ENCODE results near the gene PTPN1.

Gene PTPN1

GRCh38 chr20:50555662-50556061, 45.5 kb downstream of the PTPN1 start:
- H4K8ac ChIP-seq (ENCODE audit: low read depth, low read length), result no peak overlapping the region
- no CpG with 5 or more reads among the region's 5 CpGs for WGBS, 2 donors (ENCODE audit: extremely low coverage in 2 of 2, insufficient read length in 2 of 2, insufficient replicate concordance in 1 of 2)
- no peak overlapping the region for H3K4ac ChIP-seq (ENCODE audit: low read length)
- no peak overlapping the region for H3K27ac ChIP-seq (replicated peaks; ENCODE audit: low read length)
- H2BK120ac ChIP-seq (ENCODE audit: low read depth, low read length), result no peak overlapping the region
- DNase-seq (ENCODE audit: low spot score), result no peak
- H3K18ac ChIP-seq (ENCODE audit: low read length), result no peak overlapping the region
- peaks cover 0 to under 1% of the 10 kb centered on the region in 2 donors for H3K4me1 ChIP-seq (ENCODE audit: control insufficient read depth in 2 of 2, insufficient read depth in 1 of 2, low read depth in 1 of 2, low read length in 2 of 2)
- H2BK15ac ChIP-seq (ENCODE audit: low read length), result no peak overlapping the region
- no peaks in the 10 kb centered on the region for H3K27me3 ChIP-seq (ENCODE audit: control insufficient read depth in 3 of 3, insufficient read depth in 3 of 3, low read depth in 1 of 3, low read length in 3 of 3)
- H2BK12ac ChIP-seq (ENCODE audit: low read length), result no peak overlapping the region
- H3K9ac ChIP-seq (ENCODE audit: low read depth, low read length, poor library complexity), result no peak overlapping the region
- H3K23ac ChIP-seq (ENCODE audit: low read depth, low read length, poor library complexity), result no peak overlapping the region
- no peak overlapping the region for H3K4me2 ChIP-seq (ENCODE audit: insufficient read depth, low read length, poor library complexity, severe bottlenecking)
- peaks cover 0 to 16% of the 10 kb centered on the region in 2 donors for H3K36me3 ChIP-seq (replicated peaks in 1 of 2; ENCODE audit: control insufficient read depth in 2 of 2, insufficient read depth in 2 of 2, low read length in 2 of 2)
- H3K9me3 ChIP-seq (replicated peaks in 1 of 2; ENCODE audit: control insufficient read depth in 2 of 2, insufficient read depth in 1 of 2, low read depth in 1 of 2, low read length in 2 of 2), result peaks cover 0 to 12% of the 10 kb centered on the region in 2 donors
- no peaks in the 10 kb centered on the region for H3K79me1 ChIP-seq (ENCODE audit: low read depth, low read length)
- no peak overlapping the region for H2AK5ac ChIP-seq (ENCODE audit: low read depth, low read length)
- no peak overlapping the region for H3K4me3 ChIP-seq (ENCODE audit: low read length in 2 of 2)
- no peak overlapping the region for H4K91ac ChIP-seq (ENCODE audit: low read depth, low read length, poor library complexity)
- H2BK5ac ChIP-seq (ENCODE audit: low read length), result no peak overlapping the region
- H3K14ac ChIP-seq (ENCODE audit: low read length), result no peak overlapping the region
- H2AFZ ChIP-seq (ENCODE audit: low read length), result no peak overlapping the region

- WGBS, 2 donors (ENCODE audit: extremely low coverage in 2 of 2, insufficient read length in 2 of 2, insufficient replicate concordance in 1 of 2), result no CpG with 5 or more reads among the region's 11 CpGs
These were observed 47.5 kb downstream of the PTPN1 start for GRCh38 chr20:50557549-50558134.

GRCh38 chr20:50558483-50558925, 48.3 kb downstream of the PTPN1 start:
- H3K36me3 ChIP-seq (replicated peaks in 1 of 2; ENCODE audit: control insufficient read depth in 2 of 2, insufficient read depth in 2 of 2, low read length in 2 of 2), result peaks cover 11 to 40% of the 10 kb centered on the region in 2 donors
- no peak overlapping the region for H2BK120ac ChIP-seq (ENCODE audit: low read depth, low read length)
- H3K27me3 ChIP-seq (ENCODE audit: control insufficient read depth in 3 of 3, insufficient read depth in 3 of 3, low read depth in 1 of 3, low read length in 3 of 3), result no peaks in the 10 kb centered on the region
- peaks cover 0 to 9% of the 10 kb centered on the region in 2 donors for H3K9me3 ChIP-seq (replicated peaks in 1 of 2; ENCODE audit: control insufficient read depth in 2 of 2, insufficient read depth in 1 of 2, low read depth in 1 of 2, low read length in 2 of 2)
- no peak overlapping the region for H4K91ac ChIP-seq (ENCODE audit: low read depth, low read length, poor library complexity)
- no peak overlapping the region for H3K14ac ChIP-seq (ENCODE audit: low read length)
- no peak overlapping the region for H3K4me3 ChIP-seq (ENCODE audit: low read length in 2 of 2)
- no peak overlapping the region for H2AK5ac ChIP-seq (ENCODE audit: low read depth, low read length)
- H3K18ac ChIP-seq (ENCODE audit: low read length), result no peak overlapping the region
- peaks cover 0 to 8% of the 10 kb centered on the region in 2 donors for H3K4me1 ChIP-seq (ENCODE audit: control insufficient read depth in 2 of 2, insufficient read depth in 1 of 2, low read depth in 1 of 2, low read length in 2 of 2)
- WGBS, 2 donors (ENCODE audit: extremely low coverage in 2 of 2, insufficient read length in 2 of 2, insufficient replicate concordance in 1 of 2), result no CpG with 5 or more reads among the region's 4 CpGs
- no peak overlapping the region for H2BK12ac ChIP-seq (ENCODE audit: low read length)
- H3K4ac ChIP-seq (ENCODE audit: low read length), result no peak overlapping the region
- no peaks in the 10 kb centered on the region for H3K79me1 ChIP-seq (ENCODE audit: low read depth, low read length)
- H2BK15ac ChIP-seq (ENCODE audit: low read length), result no peak overlapping the region
- H3K23ac ChIP-seq (ENCODE audit: low read depth, low read length, poor library complexity), result no peak overlapping the region
- H2AFZ ChIP-seq (ENCODE audit: low read length), result no peak overlapping the region
- H3K4me2 ChIP-seq (ENCODE audit: insufficient read depth, low read length, poor library complexity, severe bottlenecking), result no peak overlapping the region
- H3K27ac ChIP-seq (replicated peaks; ENCODE audit: low read length), result no peak overlapping the region
- no peak for DNase-seq (ENCODE audit: low spot score)
- H4K8ac ChIP-seq (ENCODE audit: low read depth, low read length), result no peak overlapping the region
- no peak overlapping the region for H2BK5ac ChIP-seq (ENCODE audit: low read length)
- H3K9ac ChIP-seq (ENCODE audit: low read depth, low read length, poor library complexity), result no peak overlapping the region

More at GRCh38 chr20:50557549-50558134, 47.5 kb downstream of the PTPN1 start:
- Histone ChIP-seq H3K27ac (replicated peaks; ENCODE audit: low read length) (no peak overlapping the region), H2BK5ac (ENCODE audit: low read length) (no peak overlapping the region), H3K4me3 (ENCODE audit: low read length in 2 of 2) (peak overlapping the region in 1 of 2 donors; percentile 66), H3K18ac (ENCODE audit: low read length) (no peak overlapping the region), H2BK15ac (ENCODE audit: low read length) (no peak overlapping the region), H3K23ac (ENCODE audit: low read depth, low read length, poor library complexity) (no peak overlapping the region), H3K4ac (ENCODE audit: low read length) (no peak overlapping the region), H3K9ac (ENCODE audit: low read depth, low read length, poor library complexity) (no peak overlapping the region), H3K27me3 (ENCODE audit: control insufficient read depth in 3 of 3, insufficient read depth in 3 of 3, low read depth in 1 of 3, low read length in 3 of 3) (no peaks in the 10 kb centered on the region), H3K9me3 (replicated peaks in 1 of 2; ENCODE audit: control insufficient read depth in 2 of 2, insufficient read depth in 1 of 2, low read depth in 1 of 2, low read length in 2 of 2) (peaks cover 0 to 12% of the 10 kb centered on the region in 2 donors), H2BK120ac (ENCODE audit: low read depth, low read length) (no peak overlapping the region), H2AK5ac (ENCODE audit: low read depth, low read length) (no peak overlapping the region), H4K8ac (ENCODE audit: low read depth, low read length) (no peak overlapping the region), H2AFZ (ENCODE audit: low read length) (no peak overlapping the region), H3K14ac (ENCODE audit: low read length) (no peak overlapping the region), H3K4me1 (ENCODE audit: control insufficient read depth in 2 of 2, insufficient read depth in 1 of 2, low read depth in 1 of 2, low read length in 2 of 2) (peaks cover 0 to 8% of the 10 kb centered on the region in 2 donors), H4K91ac (ENCODE audit: low read depth, low read length, poor library complexity) (no peak overlapping the region), H3K79me1 (ENCODE audit: low read depth, low read length) (no peaks in the 10 kb centered on the region), H2BK12ac (ENCODE audit: low read length) (no peak overlapping the region), H3K36me3 (replicated peaks in 1 of 2; ENCODE audit: control insufficient read depth in 2 of 2, insufficient read depth in 2 of 2, low read length in 2 of 2) (peaks cover 8 to 33% of the 10 kb centered on the region in 2 donors), H3K4me2 (ENCODE audit: insufficient read depth, low read length, poor library complexity, severe bottlenecking) (no peak overlapping the region)
- DNase-seq (ENCODE audit: low spot score), result no peak

- no peak overlapping the region for H3K27ac ChIP-seq (replicated peaks; ENCODE audit: low read length)
- peaks cover 0 to 7% of the 10 kb centered on the region in 2 donors for H3K9me3 ChIP-seq (replicated peaks in 1 of 2; ENCODE audit: control insufficient read depth in 2 of 2, insufficient read depth in 1 of 2, low read depth in 1 of 2, low read length in 2 of 2)
- H3K4ac ChIP-seq (ENCODE audit: low read length), result no peak overlapping the region
- H4K8ac ChIP-seq (ENCODE audit: low read depth, low read length), result no peak overlapping the region
- H3K9ac ChIP-seq (ENCODE audit: low read depth, low read length, poor library complexity), result no peak overlapping the region
- no peak overlapping the region for H3K4me3 ChIP-seq (ENCODE audit: low read length in 2 of 2)
- H3K27me3 ChIP-seq (ENCODE audit: control insufficient read depth in 3 of 3, insufficient read depth in 3 of 3, low read depth in 1 of 3, low read length in 3 of 3), result no peaks in the 10 kb centered on the region
- WGBS, 2 donors (ENCODE audit: extremely low coverage in 2 of 2, insufficient read length in 2 of 2, insufficient replicate concordance in 1 of 2), result no CpG with 5 or more reads among the region's 6 CpGs
- no peaks in the 10 kb centered on the region for H3K79me1 ChIP-seq (ENCODE audit: low read depth, low read length)
- H3K36me3 ChIP-seq (replicated peaks in 1 of 2; ENCODE audit: control insufficient read depth in 2 of 2, insufficient read depth in 2 of 2, low read length in 2 of 2), result peaks cover 11 to 46% of the 10 kb centered on the region in 2 donors
- no peak overlapping the region for H2AK5ac ChIP-seq (ENCODE audit: low read depth, low read length)
- no peak overlapping the region for H2BK15ac ChIP-seq (ENCODE audit: low read length)
- H3K4me1 ChIP-seq (ENCODE audit: control insufficient read depth in 2 of 2, insufficient read depth in 1 of 2, low read depth in 1 of 2, low read length in 2 of 2), result peaks cover 0 to 8% of the 10 kb centered on the region in 2 donors
- H3K18ac ChIP-seq (ENCODE audit: low read length), result no peak overlapping the region
- H2BK12ac ChIP-seq (ENCODE audit: low read length), result no peak overlapping the region
- H2BK5ac ChIP-seq (ENCODE audit: low read length), result no peak overlapping the region
- H3K14ac ChIP-seq (ENCODE audit: low read length), result no peak overlapping the region
- no peak overlapping the region for H4K91ac ChIP-seq (ENCODE audit: low read depth, low read length, poor library complexity)
- no peak overlapping the region for H3K23ac ChIP-seq (ENCODE audit: low read depth, low read length, poor library complexity)
- no peak overlapping the region for H2AFZ ChIP-seq (ENCODE audit: low read length)
- no peak overlapping the region for H2BK120ac ChIP-seq (ENCODE audit: low read depth, low read length)
- no peak for DNase-seq (ENCODE audit: low spot score)
- no peak overlapping the region for H3K4me2 ChIP-seq (ENCODE audit: insufficient read depth, low read length, poor library complexity, severe bottlenecking)
These were observed 49.0 kb downstream of the PTPN1 start for GRCh38 chr20:50559149-50559548.
